GM18502 (cell line): ENCODE measurements around the gene F9.

ENCODE experiments used
- ATAC-seq: cut with Tn5 transposase; IDR thresholded peaks from one replicate; pipeline ENCODE4 v1.9.1; 2021; ENCODE audit warnings: mild to moderate bottlenecking; ENCODE audit not compliant: unreplicated experiment, poor library complexity

F9 gene

GRCh38 chrX:139585613-139586012 lies 55.1 kb downstream of the F9 start:
- ATAC-seq: no peak

- ATAC-seq: no peak
Observed at GRCh38 chrX:139596068-139596467, 65.5 kb downstream of the F9 start.

GRCh38 chrX:139600105-139600504 lies 69.6 kb downstream of the F9 start:
- ATAC-seq: no peak
